Lung (tissue), 12 donors: Measurements from ENCODE around the gene ACRBP. TPM values are rescaled to one million over a fixed set of nuclear protein-coding genes. Genes with fewer than 3 reads are reported as not detected.
A peak's percentile ranks its signal among the peaks of the same experiment; 100 is the strongest.

Source experiments
- ATAC-seq: fragments of 200-7000 bp; cut with Tn5 transposase; one replicate; pipeline ENCODE4 v1.9.1; 2020; ENCODE audit warnings: moderate number of reproducible peaks; ENCODE audit not compliant: insufficient read depth, low FRiP score
- DNase-seq, 3 donors: peaks; one replicate each; pipeline ENCODE4 v3.0.0-alpha.2; 2013 to 2017
- H3K27ac ChIP-seq, 2 donors: one replicate each; pipeline ENCODE4 v1.5.1; 2013; ENCODE audit warnings: mild to moderate bottlenecking in 2 of 2, moderate library complexity in 2 of 2, control low read depth in 1 of 2, inconsistent platforms in 1 of 2, low read depth in 1 of 2, low read length in 1 of 2
- H3K27me3 ChIP-seq, 3 donors: one replicate each; pipeline ENCODE4 v1.5.1; 2013; ENCODE audit warnings: low read length in 2 of 3; ENCODE audit not compliant: control insufficient read depth in 3 of 3, insufficient read depth in 3 of 3
- H3K36me3 ChIP-seq, 4 donors: one replicate each; pipeline ENCODE4 v1.5.1; 2013; ENCODE audit warnings: low read length in 4 of 4, mild to moderate bottlenecking in 1 of 4, moderate library complexity in 1 of 4; ENCODE audit not compliant: control insufficient read depth in 4 of 4, insufficient read depth in 4 of 4
- H3K4me1 ChIP-seq, 5 donors: one replicate each; pipeline ENCODE4 v1.5.1; 2013; ENCODE audit warnings: low read length in 5 of 5, mild to moderate bottlenecking in 2 of 5, moderate library complexity in 1 of 5; ENCODE audit not compliant: control insufficient read depth in 5 of 5, insufficient read depth in 5 of 5
- H3K4me3 ChIP-seq: one replicate; pipeline ENCODE4 v1.5.1; 2013; ENCODE audit warnings: mild to moderate bottlenecking, control low read depth, moderate library complexity
- H3K9ac ChIP-seq, 2 donors: one replicate each; pipeline ENCODE4 v1.5.1; 2013; ENCODE audit warnings: low read length in 2 of 2, control low read depth in 1 of 2; ENCODE audit not compliant: insufficient read depth in 1 of 2
- H3K9me3 ChIP-seq, 4 donors: one replicate each; pipeline ENCODE4 v1.5.1; 2013; ENCODE audit warnings: low read length in 3 of 4, mild to moderate bottlenecking in 1 of 4, moderate library complexity in 1 of 4; ENCODE audit not compliant: control insufficient read depth in 4 of 4, insufficient read depth in 3 of 4
- CTCF ChIP-seq: IDR thresholded peaks from 2 replicates; pipeline ENCODE4 v1.5.1; 2012; ENCODE audit warnings: mild to moderate bottlenecking; ENCODE audit errors: control extremely low read depth, extremely low read depth
- WGBS, 2 donors: extraction: QIAGEN DNeasy Blood & Tissue Kit; methylation state at CpG; one replicate each; pipeline ENCODE4 v1.1.7; 2013; 5-methylcytosine and 5-hydroxymethylcytosine counted together
- polyA plus RNA-seq, 2 donors: library from polyadenylated mRNA; stranded (reverse); fragments of 200-250 nt; gene quantifications; one replicate each; pipeline ENCODE4 v1.2.1, GENCODE V29; 2013
- total RNA-seq, 2 donors: library from RNA; depleted of rRNA in 1 of 2; stranded (reverse); fragments of >200 nt in 1 of 2; gene quantifications; one replicate each; pipeline ENCODE4 v1.2.1, GENCODE V29; 2014 to 2021
- donor health status: control.
- donor health status: control.
- donor health status: Bipolar disorder and iron deficiency.
- donor health status: healthy.
- donor health status: DM: yes; HTN: yes; CAD: no.

ACRBP gene
- total and polyA plus RNA-seq, 4 donors, result 0.93 to 8.7 (median 3.8) TPM

- DNase-seq (no peak), ATAC-seq (no peak)
- TF ChIP-seq CTCF, result no peak
- Histone ChIP-seq H3K27me3 (no peaks in the 10 kb centered on the region), H3K4me1 (peaks cover 0 to 11% (median 7%) of the 10 kb centered on the region in 5 donors), H3K9me3 (peaks cover 0 to 3% (median 0%) of the 10 kb centered on the region in 4 donors), H3K36me3 (peaks cover 0 to 5% (median 2%) of the 10 kb centered on the region in 4 donors), H3K27ac (peak overlapping the region in 1 of 2 donors; percentile 69), H3K9ac (no peak overlapping the region), H3K4me3 (no peak overlapping the region)
- 50 to 75% methylated on average over 6 of the region's 6 CpGs for WGBS, 2 donors
These were observed 3.5 kb downstream of the ACRBP start for GRCh38 chr12:6643569-6644256.

- H3K9me3 ChIP-seq, result peaks cover 0 to 3% (median 0%) of the 10 kb centered on the region in 4 donors
- no peaks in the 10 kb centered on the region for H3K36me3 ChIP-seq
- H3K9ac ChIP-seq, result no peak overlapping the region
- H3K4me1 ChIP-seq, result peaks cover 0 to 7% (median 0%) of the 10 kb centered on the region in 5 donors
- TF ChIP-seq CTCF, result no peak
- DNase-seq (no peak), ATAC-seq (no peak)
- H3K27ac ChIP-seq, result no peak overlapping the region
- 64 to 80% methylated on average over 4 of the region's 4 CpGs for WGBS, 2 donors
- no peaks in the 10 kb centered on the region for H3K27me3 ChIP-seq
- H3K4me3 ChIP-seq, result no peak overlapping the region
These were observed 6.1 kb downstream of the ACRBP start for GRCh38 chr12:6641131-6641530.

GRCh38 chr12:6640497-6640896 is 6.7 kb downstream of the ACRBP start:
- H3K9me3 ChIP-seq, result peaks cover 0 to 3% (median 0%) of the 10 kb centered on the region in 4 donors
- TF ChIP-seq CTCF, result no peak
- H3K36me3 ChIP-seq, result no peaks in the 10 kb centered on the region
- no peak for ATAC-seq
- WGBS, 2 donors, result 88 to 89% methylated on average over 4 of the region's 4 CpGs
- H3K9ac ChIP-seq, result no peak overlapping the region
- H3K27me3 ChIP-seq, result no peaks in the 10 kb centered on the region
- no peak for DNase-seq
- H3K4me3 ChIP-seq, result no peak overlapping the region
- H3K4me1 ChIP-seq, result peaks cover 0 to 7% (median 0%) of the 10 kb centered on the region in 5 donors
- no peak overlapping the region for H3K27ac ChIP-seq
